Nephron progenitor cell (in vitro differentiated cells): ENCODE data around the gene SSUH2.

Source experiments
- DNase-seq: peaks from one replicate; pipeline ENCODE4 v3.0.0; 2021
- H3K27ac Mint-ChIP-seq: 2 replicates; pipeline ENCODE4 v1.8.0; 2021; ENCODE audit warnings: mild to moderate bottlenecking, moderate library complexity, mixed read lengths
- H3K27me3 Mint-ChIP-seq: 2 replicates; pipeline ENCODE4 v1.8.0; 2021; ENCODE audit warnings: mild to moderate bottlenecking, low read depth, mixed read lengths; ENCODE audit not compliant: poor library complexity
- H3K36me3 Mint-ChIP-seq: 2 replicates; pipeline ENCODE4 v1.8.0; 2021; ENCODE audit warnings: low read depth, mixed read lengths
- H3K4me1 Mint-ChIP-seq: 2 replicates; pipeline ENCODE4 v1.8.0; 2021; ENCODE audit warnings: mixed read lengths
- H3K4me3 Mint-ChIP-seq: 2 replicates; pipeline ENCODE4 v1.8.0; 2021; ENCODE audit warnings: mild to moderate bottlenecking, moderate library complexity, mixed read lengths
- H3K9me3 Mint-ChIP-seq: 2 replicates; pipeline ENCODE4 v1.8.0; 2021; ENCODE audit warnings: mild to moderate bottlenecking, moderate library complexity, mixed read lengths
- TF ChIP-seq, protein P1 (sequence below): fragments of 200-600 bp; sonication (generic); IDR thresholded peaks from 2 replicates; pipeline ENCODE4 v1.5.0; 2021; ENCODE audit warnings: antibody characterized with exemption

SSUH2 gene

DNA sequence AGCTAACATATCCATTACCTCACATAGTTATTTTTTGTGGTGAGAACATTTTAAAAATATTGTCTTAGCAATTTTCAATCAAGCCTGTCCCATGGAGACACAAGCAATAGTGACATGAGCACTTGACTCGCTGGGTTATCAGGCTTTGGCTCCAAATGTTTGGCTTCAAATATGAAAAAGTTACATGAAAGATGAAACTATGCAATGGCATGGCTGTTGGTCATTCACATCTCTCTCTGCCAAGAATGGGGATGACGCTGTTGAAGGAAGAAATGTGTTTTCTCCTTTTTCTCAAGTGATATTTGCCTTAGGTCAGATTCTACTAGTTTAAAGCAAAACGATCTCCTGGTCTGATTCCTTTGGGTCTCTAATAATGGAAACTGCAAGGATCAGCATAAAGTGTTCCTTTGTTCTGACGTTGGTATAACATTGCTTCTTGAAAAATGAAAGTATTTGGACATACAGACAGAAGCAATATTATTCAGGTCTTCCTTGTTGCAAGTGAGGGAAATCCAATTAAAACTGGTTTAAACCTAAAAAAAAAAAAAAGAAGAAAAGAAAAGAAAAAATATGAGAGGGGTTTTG lies 71.2 kb downstream of the SSUH2 start:
- no peak overlapping the region for H3K27ac Mint-ChIP-seq
- H3K9me3 Mint-ChIP-seq, result no peaks in the 10 kb centered on the region
- H3K4me3 Mint-ChIP-seq, result no peak overlapping the region
- no peaks in the 10 kb centered on the region for H3K27me3 Mint-ChIP-seq
- H3K4me1 Mint-ChIP-seq, result peaks cover 10% of the 10 kb centered on the region
- peaks cover 8% of the 10 kb centered on the region for H3K36me3 Mint-ChIP-seq
- DNase-seq, result no peak
- TF ChIP-seq, protein P1, sequence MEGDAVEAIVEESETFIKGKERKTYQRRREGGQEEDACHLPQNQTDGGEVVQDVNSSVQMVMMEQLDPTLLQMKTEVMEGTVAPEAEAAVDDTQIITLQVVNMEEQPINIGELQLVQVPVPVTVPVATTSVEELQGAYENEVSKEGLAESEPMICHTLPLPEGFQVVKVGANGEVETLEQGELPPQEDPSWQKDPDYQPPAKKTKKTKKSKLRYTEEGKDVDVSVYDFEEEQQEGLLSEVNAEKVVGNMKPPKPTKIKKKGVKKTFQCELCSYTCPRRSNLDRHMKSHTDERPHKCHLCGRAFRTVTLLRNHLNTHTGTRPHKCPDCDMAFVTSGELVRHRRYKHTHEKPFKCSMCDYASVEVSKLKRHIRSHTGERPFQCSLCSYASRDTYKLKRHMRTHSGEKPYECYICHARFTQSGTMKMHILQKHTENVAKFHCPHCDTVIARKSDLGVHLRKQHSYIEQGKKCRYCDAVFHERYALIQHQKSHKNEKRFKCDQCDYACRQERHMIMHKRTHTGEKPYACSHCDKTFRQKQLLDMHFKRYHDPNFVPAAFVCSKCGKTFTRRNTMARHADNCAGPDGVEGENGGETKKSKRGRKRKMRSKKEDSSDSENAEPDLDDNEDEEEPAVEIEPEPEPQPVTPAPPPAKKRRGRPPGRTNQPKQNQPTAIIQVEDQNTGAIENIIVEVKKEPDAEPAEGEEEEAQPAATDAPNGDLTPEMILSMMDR, result no peak

DNA sequence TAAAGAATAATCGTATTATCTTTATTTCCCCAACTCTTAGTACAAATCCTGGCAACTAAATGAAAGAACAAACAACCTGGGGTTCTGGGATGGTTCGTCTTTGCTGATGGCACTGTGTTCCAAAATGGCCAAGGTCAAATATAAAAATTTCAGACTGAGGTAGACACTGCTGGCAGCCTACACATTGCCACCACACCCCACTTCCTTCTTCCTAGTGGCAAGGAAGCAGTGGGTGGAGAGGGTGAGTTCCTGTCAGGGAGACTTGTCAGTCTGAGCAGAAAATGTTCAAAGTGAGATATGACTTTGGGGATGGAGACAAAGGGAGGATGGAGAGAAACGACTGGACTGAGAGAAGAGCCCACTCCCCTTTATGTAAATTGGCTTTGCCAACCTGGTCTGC lies 73.3 kb downstream of the SSUH2 start:
- peaks cover 8% of the 10 kb centered on the region for H3K36me3 Mint-ChIP-seq
- H3K4me3 Mint-ChIP-seq, result no peak overlapping the region
- no peaks in the 10 kb centered on the region for H3K27me3 Mint-ChIP-seq
- DNase-seq, result no peak
- TF ChIP-seq, protein P1, result no peak
- H3K27ac Mint-ChIP-seq, result no peak overlapping the region
- H3K9me3 Mint-ChIP-seq, result no peaks in the 10 kb centered on the region
- H3K4me1 Mint-ChIP-seq, result peaks cover 10% of the 10 kb centered on the region
